B cell (primary cell): ENCODE measurements around the gene CMIP. TPM values are rescaled to one million over a fixed set of nuclear protein-coding genes. Genes with fewer than 3 reads are reported as not detected.

Experiments used
- ATAC-seq: fragments of 200-7000 bp; cut with Tn5 transposase; one replicate; pipeline ENCODE4 v1.10.0; 2021; ENCODE audit warnings: low read depth, mild to moderate bottlenecking, moderate number of reproducible peaks, moderate library complexity
- CTCF ChIA-PET: fragments of 350-600 bp; sonication (Branson Sonifier 250); formaldehyde crosslinking; loops from one replicate; lab custom pipeline; 2021; ENCODE audit warnings: antibody characterized with exemption, inconsistent platforms; lab: Charles Lee
- POLR2A ChIA-PET: fragments of 350-600 bp; sonication (Branson Sonifier 250); formaldehyde crosslinking; loops from one replicate; lab custom pipeline; 2021; ENCODE audit warnings: antibody characterized with exemption; lab: Charles Lee
- DNase-seq: peaks from one replicate; pipeline ENCODE4 v3.0.0; 2013
- H2AFZ ChIP-seq: 2 replicates; pipeline ENCODE4 v1.6.1; 2012; ENCODE audit warnings: mild to moderate bottlenecking, low read depth, low read length; ENCODE audit not compliant: insufficient read depth, poor library complexity, severe bottlenecking
- H3K27ac ChIP-seq, 2 donors: 1 replicate in 1 of 2; 2 replicates in 1 of 2; pipeline ENCODE4 v1.5.1; 2012 to 2013; ENCODE audit warnings: low read length in 2 of 2, mild to moderate bottlenecking in 2 of 2, moderate library complexity in 1 of 2
- H3K27me3 ChIP-seq, 4 experiments: fragments of 200-600 bp in 1 of 4; sonication (generic) in 1 of 4; replicated peaks in 1 of 4; 1 replicate in 2 of 4; 2 replicates in 2 of 4; pipeline versions ENCODE4 v1.6.1 to v1.7.0; 2013 to 2016; ENCODE audit warnings: low read length in 3 of 4, mild to moderate bottlenecking in 2 of 4, mixed read lengths in 1 of 4, moderate library complexity in 1 of 4; ENCODE audit not compliant: insufficient read depth in 4 of 4, control insufficient read depth in 3 of 4; ENCODE audit errors: control extremely low read depth in 1 of 4
- H3K36me3 ChIP-seq, 2 experiments: replicated peaks in 1 of 2; 1 replicate in 1 of 2; 2 replicates in 1 of 2; pipeline versions ENCODE4 v1.6.1 to v1.7.1; 2013; ENCODE audit warnings: low read length in 1 of 2; ENCODE audit not compliant: insufficient read depth in 2 of 2, control insufficient read depth in 1 of 2; ENCODE audit errors: control extremely low read depth in 1 of 2, extremely low read depth in 1 of 2
- H3K4me1 ChIP-seq, 2 donors: fragments of 200-600 bp in 1 of 2; sonication (generic) in 1 of 2; 1 replicate in 1 of 2; 2 replicates in 1 of 2; pipeline versions ENCODE4 v1.5.1 to v1.6.1; 2013 to 2017; ENCODE audit warnings: low read length in 2 of 2; ENCODE audit not compliant: control insufficient read depth in 2 of 2, insufficient read depth in 2 of 2
- H3K4me2 ChIP-seq: replicated peaks from 2 replicates; pipeline ENCODE3; 2012; ENCODE audit warnings: mild to moderate bottlenecking, low read depth, low read length; ENCODE audit not compliant: poor library complexity, severe bottlenecking
- H3K4me3 ChIP-seq, 5 experiments: fragments of 200-600 bp in 1 of 5; sonication (generic) in 1 of 5; 1 replicate in 3 of 5; 2 replicates in 2 of 5; pipeline versions ENCODE4 v1.5.1 to v1.7.0; 2011 to 2016; ENCODE audit warnings: low read length in 4 of 5, mild to moderate bottlenecking in 4 of 5, low read depth in 2 of 5, control low read depth in 1 of 5, moderate library complexity in 1 of 5; ENCODE audit not compliant: insufficient read depth in 1 of 5; ENCODE audit errors: control extremely low read depth in 1 of 5, extremely low read depth in 1 of 5
- H3K79me2 ChIP-seq: fragments of 200-600 bp; sonication (generic); one replicate; pipeline ENCODE4 v1.6.0; 2016; ENCODE audit warnings: low read length; ENCODE audit not compliant: control insufficient read depth, insufficient read depth
- H3K9ac ChIP-seq: fragments of 200-600 bp; sonication (generic); 2 replicates; pipeline ENCODE4 v1.6.1; 2017; ENCODE audit warnings: mild to moderate bottlenecking, low read length, moderate library complexity
- H3K9me3 ChIP-seq, 3 donors: one replicate each; pipeline versions ENCODE4 v1.6.1 to v1.7.1; 2013; ENCODE audit warnings: low read length in 2 of 3; ENCODE audit not compliant: control insufficient read depth in 2 of 3, insufficient read depth in 1 of 3; ENCODE audit errors: control extremely low read depth in 1 of 3
- H4K20me1 ChIP-seq: 2 replicates; pipeline ENCODE4 v1.6.0; 2012; ENCODE audit warnings: mild to moderate bottlenecking, low read length; ENCODE audit not compliant: insufficient read depth, control insufficient read depth, poor library complexity, severe bottlenecking
- H3K27ac Mint-ChIP-seq: one replicate; pipeline ENCODE4 v1.8.0; 2021; ENCODE audit warnings: mixed read lengths
- H3K27me3 Mint-ChIP-seq: one replicate; pipeline ENCODE4 v1.8.0; 2021; ENCODE audit warnings: mixed read lengths
- H3K4me1 Mint-ChIP-seq: one replicate; pipeline ENCODE4 v1.8.0; 2021; ENCODE audit warnings: mixed read lengths
- H3K4me3 Mint-ChIP-seq: one replicate; pipeline ENCODE4 v1.8.0; 2021; ENCODE audit warnings: mixed read lengths
- H3K9me3 Mint-ChIP-seq: one replicate; pipeline ENCODE4 v1.8.0; 2022; ENCODE audit warnings: mixed read lengths; ENCODE audit not compliant: insufficient read depth
- CTCF ChIP-seq: fragments of 200-600 bp; IDR thresholded peaks from one replicate; pipeline ENCODE4 v1.8.0; 2022; ENCODE audit warnings: antibody characterized with exemption, mild to moderate bottlenecking
- EZH2 ChIP-seq: IDR thresholded peaks from 2 replicates; pipeline ENCODE4 v1.6.1; 2012; ENCODE audit warnings: borderline replicate concordance, low read depth, mild to moderate bottlenecking, moderate library complexity, low read length; ENCODE audit not compliant: insufficient read depth, poor library complexity, severe bottlenecking
- WGBS: methylation state at CpG from one replicate; pipeline ENCODE4 v1.1.5; 2013; ENCODE audit warnings: missing lambda C conversion rate; ENCODE audit not compliant: insufficient coverage; 5-methylcytosine and 5-hydroxymethylcytosine counted together
- intact Hi-C: fragments of 100-400 bp; cut with micrococcal nuclease; formaldehyde crosslinking; loops from one replicate; pipeline ENCODE4 v1.10.0; 2022
- polyA plus RNA-seq: library from polyadenylated mRNA; depleted of rRNA; stranded (reverse); fragments of >200 nt; gene quantifications from 2 replicates; pipeline ENCODE4 v1.2.3, GENCODE V29; 2012
- total RNA-seq, 2 donors: library from RNA; stranded (reverse); fragments of 120-200 nt in 1 of 2; gene quantifications; 1 replicate in 1 of 2; 2 replicates in 1 of 2; pipeline versions ENCODE4 v1.2.3 to v1.2.4, GENCODE V29; 2013 to 2022

Gene CMIP
- total and polyA plus RNA-seq, 2 donors (not counting 1 experiment from before 2014, with no cell fraction given): 27.1 to 155 TPM

- DNase-seq (no peak), ATAC-seq (no peak)
- H3K27ac ChIP-seq: no peak overlapping the region
- H2AFZ ChIP-seq: no peak overlapping the region
- H3K36me3 ChIP-seq: peaks cover 0 to 22% of the 10 kb centered on the region in 2 experiments
- POLR2A ChIA-PET: no interaction called here
- peaks cover 0 to 12% (median 0%) of the 10 kb centered on the region in 3 donors for H3K9me3 ChIP-seq
- no peak overlapping the region for H3K9ac ChIP-seq
- peaks cover 80% of the 10 kb centered on the region for H4K20me1 ChIP-seq
- intact Hi-C loops: no loop called here
- peaks cover 7 to 13% of the 10 kb centered on the region in 2 donors for H3K4me1 ChIP-seq
- no peak overlapping the region for H3K27ac Mint-ChIP-seq
- no peak overlapping the region for H3K4me3 ChIP-seq
- no peaks in the 10 kb centered on the region for H3K27me3 Mint-ChIP-seq
- H3K79me2 ChIP-seq: peaks cover 98% of the 10 kb centered on the region
- no peaks in the 10 kb centered on the region for H3K27me3 ChIP-seq
- CTCF ChIA-PET: interaction anchor here (1.0 to 1.1 kb wide), 2 partner anchors 8 to 14 kb away, joined by 3 read pairs; no protein-coding TSS in a partner anchor
- 87% methylated on average over 4 of the region's 10 CpGs for WGBS
- TF ChIP-seq CTCF (no peak), EZH2 (no peak)
- H3K4me1 Mint-ChIP-seq: peaks cover 51% of the 10 kb centered on the region
- H3K4me2 ChIP-seq: no peak overlapping the region
- H3K9me3 Mint-ChIP-seq: no peaks in the 10 kb centered on the region
- no peak overlapping the region for H3K4me3 Mint-ChIP-seq
Observed at GRCh38 chr16:81553814-81554675, 109.4 kb downstream of the CMIP start.

- no peak overlapping the region for H3K9ac ChIP-seq
- no peak for TF ChIP-seq CTCF
- TF ChIP-seq EZH2: no peak
- CTCF ChIA-PET: no interaction called here
- no peak overlapping the region for H3K27ac ChIP-seq
- DNase-seq (no peak), ATAC-seq (no peak)
- H3K79me2 ChIP-seq: peaks cover 97% of the 10 kb centered on the region
- peaks cover 79% of the 10 kb centered on the region for H4K20me1 ChIP-seq
- H3K4me3 Mint-ChIP-seq: no peak overlapping the region
- intact Hi-C loops: no loop called here
- H3K4me2 ChIP-seq: no peak overlapping the region
- H3K27me3 Mint-ChIP-seq: no peaks in the 10 kb centered on the region
- peaks cover 52% of the 10 kb centered on the region for H3K4me1 Mint-ChIP-seq
- POLR2A ChIA-PET: no interaction called here
- no peak overlapping the region for H3K4me3 ChIP-seq
- H3K27ac Mint-ChIP-seq: no peak overlapping the region
- no peak overlapping the region for H2AFZ ChIP-seq
- WGBS: 96% methylated on average over 3 of the region's 5 CpGs
- peaks cover 0 to 22% of the 10 kb centered on the region in 2 experiments for H3K36me3 ChIP-seq
- peaks cover 7 to 14% of the 10 kb centered on the region in 2 donors for H3K4me1 ChIP-seq
- peaks cover 0 to 12% (median 0%) of the 10 kb centered on the region in 3 donors for H3K9me3 ChIP-seq
- H3K9me3 Mint-ChIP-seq: no peaks in the 10 kb centered on the region
- H3K27me3 ChIP-seq: no peaks in the 10 kb centered on the region
Observed at GRCh38 chr16:81554979-81555378, 110.4 kb downstream of the CMIP start.
